Ovary (tissue), 1 donor: Measurements from ENCODE around the gene PLCB4.

ENCODE experiments used
- EP300 ChIP-seq: sonication (generic); formaldehyde crosslinking; IDR thresholded peaks from one replicate; pipeline ENCODE4 v1.6.1; 2017; ENCODE audit warnings: antibody characterized with exemption
- POLR2A ChIP-seq: fragments of 450-650 bp; IDR thresholded peaks from one replicate; pipeline ENCODE4 v1.6.1; 2017; ENCODE audit warnings: antibody characterized with exemption, mild to moderate bottlenecking, moderate library complexity

GRCh38 chr20:9186396-9186795, 117.5 kb downstream of the PLCB4 start:
- TF ChIP-seq EP300: no peak
- TF ChIP-seq POLR2A: no peak
